ENCODE results near the gene MN1. TPM values are rescaled to one million over a fixed set of nuclear protein-coding genes. Genes with fewer than 3 reads are reported as not detected.

Gene MN1
- total and polyA plus RNA-seq, 7 experiments from 2014 or later: 0.16 to 3.8 (median 0.38) TPM; not detected in 2

GRCh38 chr22:27829620-27830019 lies 28.1 kb upstream of the MN1 start:
- Histone ChIP-seq H3K27ac (ENCODE audit: low read depth, low read length) (no peak overlapping the region), H3K36me3 (ENCODE audit: control insufficient read depth in 2 of 3, insufficient read depth in 3 of 3, low read length in 3 of 3) (no peaks in the 10 kb centered on the region), H3K4me3 (ENCODE audit: low read length) (no peak overlapping the region), H3K27me3 (ENCODE audit: control insufficient read depth in 2 of 2, insufficient read depth in 2 of 2, low read length in 2 of 2) (no peaks in the 10 kb centered on the region), H3K4me1 (ENCODE audit: control insufficient read depth in 2 of 2, insufficient read depth in 2 of 2, low read length in 2 of 2) (no peaks in the 10 kb centered on the region), H3K9me3 (ENCODE audit: control insufficient read depth in 2 of 3, low read length in 3 of 3) (no peaks in the 10 kb centered on the region)
- intact Hi-C loops (cut with micrococcal nuclease): no loop called here
- POLR2A ChIA-PET: no interaction called here
- Mint-ChIP-seq H3K4me1 (peaks cover 9 to 24% (median 17%) of the 10 kb centered on the region in 7 donors), H3K9me3 (peaks cover 0 to 2% (median 0%) of the 10 kb centered on the region in 11 donors), H3K4me3 (no peak overlapping the region), H3K27me3 (peaks cover 0 to 4% (median 0%) of the 10 kb centered on the region in 5 donors), H3K27ac (no peak overlapping the region), H3K36me3 (peaks cover 0 to 6% (median 3%) of the 10 kb centered on the region in 5 donors)
- no peak for DNase-seq
- CTCF ChIA-PET: no interaction called here
- ATAC-seq: no peak

GRCh38 chr22:27827604-27828587 lies 26.3 kb upstream of the MN1 start:
- Histone ChIP-seq H3K4me1 (ENCODE audit: control insufficient read depth in 2 of 2, insufficient read depth in 2 of 2, low read length in 2 of 2) (no peaks in the 10 kb centered on the region), H3K27me3 (ENCODE audit: control insufficient read depth in 2 of 2, insufficient read depth in 2 of 2, low read length in 2 of 2) (no peaks in the 10 kb centered on the region), H3K36me3 (ENCODE audit: control insufficient read depth in 2 of 3, insufficient read depth in 3 of 3, low read length in 3 of 3) (no peaks in the 10 kb centered on the region), H3K4me3 (ENCODE audit: low read length) (no peak overlapping the region), H3K9me3 (ENCODE audit: control insufficient read depth in 2 of 3, low read length in 3 of 3) (no peaks in the 10 kb centered on the region), H3K27ac (ENCODE audit: low read depth, low read length) (no peak overlapping the region)
- ChIA-PET POLR2A (no interaction called here), CTCF (no interaction called here)
- no peak for DNase-seq
- Mint-ChIP-seq H3K27me3 (peaks cover 0 to 4% (median 0%) of the 10 kb centered on the region in 5 donors), H3K27ac (no peak overlapping the region), H3K4me3 (no peak overlapping the region), H3K9me3 (peaks cover 0 to 2% (median 0%) of the 10 kb centered on the region in 11 donors), H3K36me3 (peaks cover 0 to 6% (median 3%) of the 10 kb centered on the region in 5 donors), H3K4me1 (peaks cover 9 to 20% (median 13%) of the 10 kb centered on the region in 7 donors)
- no peak for ATAC-seq
- intact Hi-C loops (cut with micrococcal nuclease): no loop called here

GRCh38 chr22:27825174-27825573 lies 23.6 kb upstream of the MN1 start:
- H3K36me3 ChIP-seq (ENCODE audit: control insufficient read depth in 2 of 3, insufficient read depth in 3 of 3, low read length in 3 of 3): no peaks in the 10 kb centered on the region
- H3K4me3 ChIP-seq (ENCODE audit: low read length): no peak overlapping the region
- no peak overlapping the region for H3K27ac ChIP-seq (ENCODE audit: low read depth, low read length)
- intact Hi-C loops (cut with micrococcal nuclease): no loop called here
- peaks cover 0 to 2% (median 0%) of the 10 kb centered on the region in 11 donors for H3K9me3 Mint-ChIP-seq
- no peak overlapping the region for H3K4me3 Mint-ChIP-seq
- DNase-seq (no peak), ATAC-seq (no peak)
- H3K27ac Mint-ChIP-seq: no peak overlapping the region
- H3K4me1 ChIP-seq (ENCODE audit: control insufficient read depth in 2 of 2, insufficient read depth in 2 of 2, low read length in 2 of 2): no peaks in the 10 kb centered on the region
- POLR2A ChIA-PET: no interaction called here
- H3K27me3 ChIP-seq (ENCODE audit: control insufficient read depth in 2 of 2, insufficient read depth in 2 of 2, low read length in 2 of 2): no peaks in the 10 kb centered on the region
- no peaks in the 10 kb centered on the region for H3K4me1 Mint-ChIP-seq
- no peaks in the 10 kb centered on the region for H3K9me3 ChIP-seq (ENCODE audit: control insufficient read depth in 2 of 3, low read length in 3 of 3)
- H3K27me3 Mint-ChIP-seq: peaks cover 0 to 4% (median 0%) of the 10 kb centered on the region in 5 donors
- CTCF ChIA-PET: no interaction called here
- peaks cover 0 to 6% (median 3%) of the 10 kb centered on the region in 5 donors for H3K36me3 Mint-ChIP-seq

- DNase-seq (no peak), ATAC-seq (no peak)
- peaks cover 0 to 4% (median 0%) of the 10 kb centered on the region in 5 donors for H3K27me3 Mint-ChIP-seq
- H3K9me3 ChIP-seq (ENCODE audit: control insufficient read depth in 2 of 3, low read length in 3 of 3): no peaks in the 10 kb centered on the region
- CTCF ChIA-PET: interaction anchor here (0.6 kb wide), 1 partner anchor 1271 kb away, joined by 5 read pairs; no protein-coding TSS in a partner anchor
- POLR2A ChIA-PET: no interaction called here
- H3K4me3 ChIP-seq (ENCODE audit: low read length): no peak overlapping the region
- H3K27me3 ChIP-seq (ENCODE audit: control insufficient read depth in 2 of 2, insufficient read depth in 2 of 2, low read length in 2 of 2): no peaks in the 10 kb centered on the region
- H3K36me3 Mint-ChIP-seq: peaks cover 0 to 6% (median 0%) of the 10 kb centered on the region in 5 donors
- peaks cover 0 to 4% (median 0%) of the 10 kb centered on the region in 11 donors for H3K9me3 Mint-ChIP-seq
- intact Hi-C loops (cut with micrococcal nuclease): no loop called here
- H3K36me3 ChIP-seq (ENCODE audit: control insufficient read depth in 2 of 3, insufficient read depth in 3 of 3, low read length in 3 of 3): no peaks in the 10 kb centered on the region
- H3K4me1 Mint-ChIP-seq: no peaks in the 10 kb centered on the region
- no peak overlapping the region for H3K27ac ChIP-seq (ENCODE audit: low read depth, low read length)
- no peaks in the 10 kb centered on the region for H3K4me1 ChIP-seq (ENCODE audit: control insufficient read depth in 2 of 2, insufficient read depth in 2 of 2, low read length in 2 of 2)
- H3K4me3 Mint-ChIP-seq: no peak overlapping the region
- no peak overlapping the region for H3K27ac Mint-ChIP-seq
Measured at GRCh38 chr22:27823221-27823620, 21.7 kb upstream of the MN1 start.

GRCh38 chr22:27820896-27821866 lies 19.6 kb upstream of the MN1 start:
- Histone ChIP-seq H3K4me3 (ENCODE audit: low read length) (no peak overlapping the region), H3K36me3 (ENCODE audit: control insufficient read depth in 2 of 3, insufficient read depth in 3 of 3, low read length in 3 of 3) (no peaks in the 10 kb centered on the region), H3K27me3 (ENCODE audit: control insufficient read depth in 2 of 2, insufficient read depth in 2 of 2, low read length in 2 of 2) (no peaks in the 10 kb centered on the region), H3K27ac (ENCODE audit: low read depth, low read length) (no peak overlapping the region), H3K4me1 (ENCODE audit: control insufficient read depth in 2 of 2, insufficient read depth in 2 of 2, low read length in 2 of 2) (no peaks in the 10 kb centered on the region), H3K9me3 (ENCODE audit: control insufficient read depth in 2 of 3, low read length in 3 of 3) (no peaks in the 10 kb centered on the region)
- CTCF ChIA-PET: interaction anchor here (0.6 kb wide), 1 partner anchor 11 kb away, joined by 3 read pairs; no protein-coding TSS in a partner anchor
- intact Hi-C loops (cut with micrococcal nuclease): no loop called here
- H3K4me3 Mint-ChIP-seq: no peak overlapping the region
- DNase-seq (no peak), ATAC-seq (no peak)
- peaks cover 0 to 6% (median 0%) of the 10 kb centered on the region in 5 donors for H3K36me3 Mint-ChIP-seq
- no peaks in the 10 kb centered on the region for H3K4me1 Mint-ChIP-seq
- H3K27me3 Mint-ChIP-seq: peaks cover 0 to 13% (median 0%) of the 10 kb centered on the region in 5 donors
- H3K27ac Mint-ChIP-seq: no peak overlapping the region
- peaks cover 0 to 4% (median 0%) of the 10 kb centered on the region in 11 donors for H3K9me3 Mint-ChIP-seq
- POLR2A ChIA-PET: no interaction called here

GRCh38 chr22:27816552-27816951 lies 15.0 kb upstream of the MN1 start:
- Histone ChIP-seq H3K27me3 (ENCODE audit: control insufficient read depth in 2 of 2, insufficient read depth in 2 of 2, low read length in 2 of 2) (no peaks in the 10 kb centered on the region), H3K4me3 (ENCODE audit: low read length) (no peak overlapping the region), H3K36me3 (ENCODE audit: control insufficient read depth in 2 of 3, insufficient read depth in 3 of 3, low read length in 3 of 3) (no peaks in the 10 kb centered on the region), H3K27ac (ENCODE audit: low read depth, low read length) (no peak overlapping the region), H3K4me1 (ENCODE audit: control insufficient read depth in 2 of 2, insufficient read depth in 2 of 2, low read length in 2 of 2) (no peaks in the 10 kb centered on the region), H3K9me3 (ENCODE audit: control insufficient read depth in 2 of 3, low read length in 3 of 3) (no peaks in the 10 kb centered on the region)
- intact Hi-C loops (cut with micrococcal nuclease): no loop called here
- peaks cover 0 to 9% (median 2%) of the 10 kb centered on the region in 5 donors for H3K27me3 Mint-ChIP-seq
- H3K36me3 Mint-ChIP-seq: no peaks in the 10 kb centered on the region
- DNase-seq: no peak
- POLR2A ChIA-PET: no interaction called here
- no peaks in the 10 kb centered on the region for H3K4me1 Mint-ChIP-seq
- H3K27ac Mint-ChIP-seq: no peak overlapping the region
- ATAC-seq: no peak
- peaks cover 0 to 4% (median 0%) of the 10 kb centered on the region in 11 donors for H3K9me3 Mint-ChIP-seq
- CTCF ChIA-PET: no interaction called here
- H3K4me3 Mint-ChIP-seq: no peak overlapping the region

Measured in naive thymus-derived CD4-positive, alpha-beta T cell (primary cell).